H1 (cell line): ENCODE results near the gene GCSH. TPM values are rescaled to one million over a fixed set of nuclear protein-coding genes. Genes with fewer than 3 reads are reported as not detected.

Experiments
- BACH1 ChIP-seq: IDR thresholded peaks from 2 replicates; pipeline ENCODE4 v1.6.1; 2012; ENCODE audit warnings: low read length, improper control_type of control experiment
- BRCA1 ChIP-seq: IDR thresholded peaks from 2 replicates; pipeline ENCODE4 v1.6.1; 2012; ENCODE audit warnings: low read depth, low read length, improper control_type of control experiment
- CEBPB ChIP-seq: IDR thresholded peaks from 2 replicates; pipeline ENCODE4 v1.6.1; 2012; ENCODE audit warnings: low read depth, low read length
- CTBP2 ChIP-seq: IDR thresholded peaks from 2 replicates; pipeline ENCODE4 v1.7.0; 2011; ENCODE audit warnings: borderline replicate concordance, mild to moderate bottlenecking, moderate library complexity, mixed read lengths, low read length; ENCODE audit not compliant: insufficient read depth, insufficient read length
- NANOG ChIP-seq: IDR thresholded peaks from 2 replicates; pipeline ENCODE4 v1.6.1; 2011; ENCODE audit warnings: low read length, low read depth, mild to moderate bottlenecking, inconsistent platforms; ENCODE audit not compliant: insufficient read depth, poor library complexity, severe bottlenecking
- SAP30 ChIP-seq: fragments of 300-600 bp; sonication (generic); IDR thresholded peaks from 2 replicates; pipeline ENCODE4 v1.7.1; 2012; ENCODE audit warnings: low read length, moderate library complexity, mild to moderate bottlenecking, inconsistent platforms; ENCODE audit not compliant: insufficient read depth, insufficient replicate concordance
- TAF1 ChIP-seq: IDR thresholded peaks from 2 replicates; pipeline ENCODE4 v1.6.1; 2011; ENCODE audit warnings: mild to moderate bottlenecking, low read depth, low read length
- TCF12 ChIP-seq: IDR thresholded peaks from 2 replicates; pipeline ENCODE4 v1.6.1; 2011; ENCODE audit warnings: low read depth, mild to moderate bottlenecking, low read length
- polyA plus RNA-seq, 7 experiments: library from polyadenylated mRNA; depleted of rRNA in 3 of 7; stranded (reverse) in 5 of 7; unstranded in 2 of 7; fragments of >200 nt in 5 of 7; fragments of 200-250 nt in 2 of 7; gene quantifications; 1 replicate in 5 of 7; 2 replicates in 1 of 7; 4 replicates in 1 of 7; pipeline versions ENCODE4 v1.2.1 to v1.2.3, GENCODE V29; 2011 to 2013; ENCODE audit warnings: missing spikeins in 2 of 7, mixed read lengths in 2 of 7
- total RNA-seq: library from RNA; stranded (reverse); fragmentation: NEBNext Ultra II Directional; extraction: Animal tissue kit (Norgen Biotek cat#: 25700); gene quantifications from 2 replicates; pipeline ENCODE4 v1.2.1, GENCODE V29; 2021
- TF ChIP-seq, protein P1 (sequence below): fragments of 300-600 bp; sonication (generic); IDR thresholded peaks from 2 replicates; pipeline ENCODE4 v1.7.1; 2012; ENCODE audit warnings: low read length, moderate library complexity, mild to moderate bottlenecking, inconsistent platforms; ENCODE audit not compliant: insufficient replicate concordance
- TF ChIP-seq, protein P2 (sequence below): IDR thresholded peaks from 2 replicates; pipeline ENCODE4 v1.6.1; 2011; ENCODE audit warnings: low read depth, mild to moderate bottlenecking, low read length; ENCODE audit not compliant: insufficient read depth

Gene GCSH
- total and polyA plus RNA-seq, 2 of the 8 experiments (the other 6 are each of a cell fraction or from before 2014, with no cell fraction given) = 28.2 to 108 TPM

DNA sequence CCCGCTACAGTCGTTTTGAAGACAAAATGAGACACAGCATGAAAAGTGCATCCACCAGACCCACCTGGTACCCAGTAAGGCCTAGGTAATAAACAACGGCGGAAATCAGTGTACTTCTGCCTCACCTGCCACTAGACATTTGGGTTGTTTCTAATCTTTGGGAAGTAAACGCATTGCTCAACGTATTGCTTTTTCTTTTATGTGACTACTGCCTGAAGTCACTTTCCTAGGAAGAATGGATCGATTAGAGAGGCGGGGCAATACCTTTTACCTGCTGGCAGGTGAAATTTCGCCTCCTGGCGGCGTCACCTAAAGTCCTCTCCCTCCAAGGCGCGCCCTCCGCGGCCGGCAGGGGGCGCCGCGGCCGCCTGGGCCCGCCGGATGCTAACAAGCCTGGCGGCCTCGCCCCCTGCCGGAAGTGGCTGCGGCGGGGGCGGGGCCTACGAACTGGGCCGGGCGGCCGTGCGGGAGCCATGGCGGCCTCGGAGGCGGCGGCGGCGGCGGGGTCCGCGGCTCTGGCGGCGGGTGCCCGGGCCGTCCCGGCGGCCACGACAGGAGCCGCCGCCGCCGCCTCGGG, 60.7 kb downstream of the GCSH start, which contains the start of gene ATMIN (continued):
- TF ChIP-seq, protein P1, sequence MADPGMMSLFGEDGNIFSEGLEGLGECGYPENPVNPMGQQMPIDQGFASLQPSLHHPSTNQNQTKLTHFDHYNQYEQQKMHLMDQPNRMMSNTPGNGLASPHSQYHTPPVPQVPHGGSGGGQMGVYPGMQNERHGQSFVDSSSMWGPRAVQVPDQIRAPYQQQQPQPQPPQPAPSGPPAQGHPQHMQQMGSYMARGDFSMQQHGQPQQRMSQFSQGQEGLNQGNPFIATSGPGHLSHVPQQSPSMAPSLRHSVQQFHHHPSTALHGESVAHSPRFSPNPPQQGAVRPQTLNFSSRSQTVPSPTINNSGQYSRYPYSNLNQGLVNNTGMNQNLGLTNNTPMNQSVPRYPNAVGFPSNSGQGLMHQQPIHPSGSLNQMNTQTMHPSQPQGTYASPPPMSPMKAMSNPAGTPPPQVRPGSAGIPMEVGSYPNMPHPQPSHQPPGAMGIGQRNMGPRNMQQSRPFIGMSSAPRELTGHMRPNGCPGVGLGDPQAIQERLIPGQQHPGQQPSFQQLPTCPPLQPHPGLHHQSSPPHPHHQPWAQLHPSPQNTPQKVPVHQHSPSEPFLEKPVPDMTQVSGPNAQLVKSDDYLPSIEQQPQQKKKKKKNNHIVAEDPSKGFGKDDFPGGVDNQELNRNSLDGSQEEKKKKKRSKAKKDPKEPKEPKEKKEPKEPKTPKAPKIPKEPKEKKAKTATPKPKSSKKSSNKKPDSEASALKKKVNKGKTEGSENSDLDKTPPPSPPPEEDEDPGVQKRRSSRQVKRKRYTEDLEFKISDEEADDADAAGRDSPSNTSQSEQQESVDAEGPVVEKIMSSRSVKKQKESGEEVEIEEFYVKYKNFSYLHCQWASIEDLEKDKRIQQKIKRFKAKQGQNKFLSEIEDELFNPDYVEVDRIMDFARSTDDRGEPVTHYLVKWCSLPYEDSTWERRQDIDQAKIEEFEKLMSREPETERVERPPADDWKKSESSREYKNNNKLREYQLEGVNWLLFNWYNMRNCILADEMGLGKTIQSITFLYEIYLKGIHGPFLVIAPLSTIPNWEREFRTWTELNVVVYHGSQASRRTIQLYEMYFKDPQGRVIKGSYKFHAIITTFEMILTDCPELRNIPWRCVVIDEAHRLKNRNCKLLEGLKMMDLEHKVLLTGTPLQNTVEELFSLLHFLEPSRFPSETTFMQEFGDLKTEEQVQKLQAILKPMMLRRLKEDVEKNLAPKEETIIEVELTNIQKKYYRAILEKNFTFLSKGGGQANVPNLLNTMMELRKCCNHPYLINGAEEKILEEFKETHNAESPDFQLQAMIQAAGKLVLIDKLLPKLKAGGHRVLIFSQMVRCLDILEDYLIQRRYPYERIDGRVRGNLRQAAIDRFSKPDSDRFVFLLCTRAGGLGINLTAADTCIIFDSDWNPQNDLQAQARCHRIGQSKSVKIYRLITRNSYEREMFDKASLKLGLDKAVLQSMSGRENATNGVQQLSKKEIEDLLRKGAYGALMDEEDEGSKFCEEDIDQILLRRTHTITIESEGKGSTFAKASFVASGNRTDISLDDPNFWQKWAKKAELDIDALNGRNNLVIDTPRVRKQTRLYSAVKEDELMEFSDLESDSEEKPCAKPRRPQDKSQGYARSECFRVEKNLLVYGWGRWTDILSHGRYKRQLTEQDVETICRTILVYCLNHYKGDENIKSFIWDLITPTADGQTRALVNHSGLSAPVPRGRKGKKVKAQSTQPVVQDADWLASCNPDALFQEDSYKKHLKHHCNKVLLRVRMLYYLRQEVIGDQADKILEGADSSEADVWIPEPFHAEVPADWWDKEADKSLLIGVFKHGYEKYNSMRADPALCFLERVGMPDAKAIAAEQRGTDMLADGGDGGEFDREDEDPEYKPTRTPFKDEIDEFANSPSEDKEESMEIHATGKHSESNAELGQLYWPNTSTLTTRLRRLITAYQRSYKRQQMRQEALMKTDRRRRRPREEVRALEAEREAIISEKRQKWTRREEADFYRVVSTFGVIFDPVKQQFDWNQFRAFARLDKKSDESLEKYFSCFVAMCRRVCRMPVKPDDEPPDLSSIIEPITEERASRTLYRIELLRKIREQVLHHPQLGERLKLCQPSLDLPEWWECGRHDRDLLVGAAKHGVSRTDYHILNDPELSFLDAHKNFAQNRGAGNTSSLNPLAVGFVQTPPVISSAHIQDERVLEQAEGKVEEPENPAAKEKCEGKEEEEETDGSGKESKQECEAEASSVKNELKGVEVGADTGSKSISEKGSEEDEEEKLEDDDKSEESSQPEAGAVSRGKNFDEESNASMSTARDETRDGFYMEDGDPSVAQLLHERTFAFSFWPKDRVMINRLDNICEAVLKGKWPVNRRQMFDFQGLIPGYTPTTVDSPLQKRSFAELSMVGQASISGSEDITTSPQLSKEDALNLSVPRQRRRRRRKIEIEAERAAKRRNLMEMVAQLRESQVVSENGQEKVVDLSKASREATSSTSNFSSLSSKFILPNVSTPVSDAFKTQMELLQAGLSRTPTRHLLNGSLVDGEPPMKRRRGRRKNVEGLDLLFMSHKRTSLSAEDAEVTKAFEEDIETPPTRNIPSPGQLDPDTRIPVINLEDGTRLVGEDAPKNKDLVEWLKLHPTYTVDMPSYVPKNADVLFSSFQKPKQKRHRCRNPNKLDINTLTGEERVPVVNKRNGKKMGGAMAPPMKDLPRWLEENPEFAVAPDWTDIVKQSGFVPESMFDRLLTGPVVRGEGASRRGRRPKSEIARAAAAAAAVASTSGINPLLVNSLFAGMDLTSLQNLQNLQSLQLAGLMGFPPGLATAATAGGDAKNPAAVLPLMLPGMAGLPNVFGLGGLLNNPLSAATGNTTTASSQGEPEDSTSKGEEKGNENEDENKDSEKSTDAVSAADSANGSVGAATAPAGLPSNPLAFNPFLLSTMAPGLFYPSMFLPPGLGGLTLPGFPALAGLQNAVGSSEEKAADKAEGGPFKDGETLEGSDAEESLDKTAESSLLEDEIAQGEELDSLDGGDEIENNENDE = no peak
- TF ChIP-seq NANOG = peak; percentile 56
- peak; percentile 29; the same call in 1 of the 2 replicates for TF ChIP-seq BRCA1
- no peak for TF ChIP-seq CEBPB
- TF ChIP-seq TAF1 = peak; percentile 75
- TF ChIP-seq, protein P2, sequence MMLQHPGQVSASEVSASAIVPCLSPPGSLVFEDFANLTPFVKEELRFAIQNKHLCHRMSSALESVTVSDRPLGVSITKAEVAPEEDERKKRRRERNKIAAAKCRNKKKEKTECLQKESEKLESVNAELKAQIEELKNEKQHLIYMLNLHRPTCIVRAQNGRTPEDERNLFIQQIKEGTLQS = peak; percentile 50; the same call in 1 of the 2 replicates
- no peak for TF ChIP-seq TCF12
- TF ChIP-seq CTBP2 = no peak
- no peak for TF ChIP-seq BACH1
- TF ChIP-seq SAP30 = no peak
